Measurements from ENCODE around the gene SLC22A14. TPM values are rescaled to one million over a fixed set of nuclear protein-coding genes. Genes with fewer than 3 reads are reported as not detected.
"Not testable (repeated sequence)": the region's sequence is repeated elsewhere in the genome, so short reads cannot be mapped to it uniquely, and the experiment has no call there.

Gene SLC22A14
- total and polyA plus RNA-seq, 4 donors: 0.18 to 0.49 (median 0.42) TPM; not detected in 1

DNA sequence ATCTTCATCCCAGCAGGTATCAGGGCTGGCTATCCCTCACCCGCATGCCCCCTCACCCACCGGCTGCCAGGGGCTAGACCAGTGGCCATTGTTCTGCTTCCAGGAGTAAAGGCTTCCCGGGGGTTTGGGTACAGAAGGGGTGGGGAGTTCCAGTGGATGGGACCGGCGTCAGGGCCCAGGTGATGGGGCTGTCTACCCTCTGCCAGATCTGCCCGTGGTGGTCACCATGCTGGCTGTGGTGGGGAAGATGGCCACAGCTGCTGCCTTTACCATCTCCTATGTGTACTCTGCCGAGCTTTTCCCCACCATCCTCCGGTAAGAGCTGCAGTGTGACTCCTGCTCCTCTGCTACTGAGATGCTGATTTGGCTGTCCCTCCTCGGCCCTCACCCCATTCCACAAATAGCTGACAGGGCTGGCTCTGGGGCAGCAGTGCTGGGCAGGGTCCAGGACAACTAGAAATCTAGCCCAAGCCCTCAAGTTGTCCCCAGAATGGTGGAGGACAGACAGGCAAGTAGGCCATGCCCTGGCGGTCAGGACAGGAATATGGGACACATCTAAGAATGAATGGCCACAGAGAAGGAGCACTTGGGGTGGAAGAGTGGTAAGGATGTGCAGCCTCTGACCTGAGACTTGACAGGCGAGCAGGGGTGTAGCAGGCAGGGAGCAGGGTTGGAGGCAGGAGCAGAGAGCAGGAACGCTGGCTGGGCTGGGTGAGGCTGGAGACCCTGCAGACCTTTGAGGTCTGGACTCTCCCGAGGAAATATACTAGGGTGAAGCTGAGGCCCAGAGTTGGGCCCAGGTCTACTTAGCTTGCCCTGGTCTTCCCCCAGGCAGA lies 5.8 kb upstream of the SLC22A14 start:
- ATAC-seq (ENCODE audit: low FRiP score): no peak

DNA sequence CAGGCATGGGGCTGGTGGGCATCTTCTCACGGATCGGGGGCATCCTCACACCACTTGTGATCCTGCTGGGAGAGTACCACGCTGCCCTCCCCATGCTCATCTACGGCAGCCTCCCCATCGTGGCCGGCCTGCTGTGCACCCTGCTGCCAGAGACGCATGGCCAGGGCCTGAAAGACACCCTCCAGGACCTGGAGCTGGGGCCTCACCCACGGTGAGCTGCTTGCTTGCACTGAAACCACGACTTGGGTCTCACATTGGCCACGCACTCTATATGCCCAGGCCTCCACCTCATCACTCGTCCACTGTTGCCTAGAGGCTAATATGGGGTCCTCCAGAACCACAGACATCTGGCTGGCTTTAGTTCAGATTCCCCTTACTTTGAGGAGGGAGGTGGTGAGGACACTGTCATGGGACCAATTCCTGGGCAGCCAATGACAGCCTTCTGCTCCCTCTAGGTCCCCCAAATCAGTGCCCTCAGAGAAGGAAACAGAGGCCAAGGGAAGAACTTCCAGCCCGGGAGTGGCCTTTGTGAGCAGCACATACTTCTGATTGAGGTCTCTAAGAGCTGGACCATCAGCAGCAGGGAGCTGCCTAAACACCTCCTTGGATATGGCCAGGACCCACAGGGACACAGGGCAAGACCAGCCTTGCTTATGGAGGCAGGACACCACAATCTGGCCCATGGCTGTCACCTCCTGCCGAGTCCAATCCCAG lies 5.0 kb upstream of the SLC22A14 start:
- no peaks in the 10 kb centered on the region for H3K27me3 ChIP-seq (ENCODE audit: control insufficient read depth in 1 of 2, insufficient read depth in 2 of 2, low read length in 1 of 2)
- no peak overlapping the region for H3K4me3 ChIP-seq (ENCODE audit: low read length in 2 of 2)
- DNase-seq: peak in 1 of 2 donors; percentile 70
- intact Hi-C loops (cut with DNase I): no loop called here
- ATAC-seq (ENCODE audit: low FRiP score): no peak
- no peaks in the 10 kb centered on the region for H3K9me3 ChIP-seq (ENCODE audit: control insufficient read depth, low read length)
- H3K4me1 ChIP-seq (ENCODE audit: control insufficient read depth in 1 of 2, insufficient read depth in 2 of 2, low read length in 2 of 2): no peaks in the 10 kb centered on the region
- WGBS, 2 donors: 93 to 96% methylated on average over 13 of the region's 13 CpGs
- H3K27ac ChIP-seq (ENCODE audit: low read depth in 1 of 2, low read length in 2 of 2): no peak overlapping the region
- H3K36me3 ChIP-seq (ENCODE audit: control insufficient read depth in 1 of 2, insufficient read depth in 2 of 2, low read length in 1 of 2): no peaks in the 10 kb centered on the region

More for the DNA sequence above, 5.8 kb upstream of the SLC22A14 start:
- Histone ChIP-seq H3K27me3 (ENCODE audit: control insufficient read depth in 1 of 2, insufficient read depth in 2 of 2, low read length in 1 of 2) (no peaks in the 10 kb centered on the region), H3K4me1 (ENCODE audit: control insufficient read depth in 1 of 2, insufficient read depth in 2 of 2, low read length in 2 of 2) (no peaks in the 10 kb centered on the region), H3K27ac (ENCODE audit: low read depth in 1 of 2, low read length in 2 of 2) (no peak overlapping the region), H3K9me3 (ENCODE audit: control insufficient read depth, low read length) (no peaks in the 10 kb centered on the region), H3K36me3 (ENCODE audit: control insufficient read depth in 1 of 2, insufficient read depth in 2 of 2, low read length in 1 of 2) (no peaks in the 10 kb centered on the region), H3K4me3 (ENCODE audit: low read length in 2 of 2) (no peak overlapping the region)
- no peak for DNase-seq
- intact Hi-C loops (cut with DNase I): no loop called here
- WGBS, 2 donors: 88 to 89% methylated on average over 13 of the region's 13 CpGs

DNA sequence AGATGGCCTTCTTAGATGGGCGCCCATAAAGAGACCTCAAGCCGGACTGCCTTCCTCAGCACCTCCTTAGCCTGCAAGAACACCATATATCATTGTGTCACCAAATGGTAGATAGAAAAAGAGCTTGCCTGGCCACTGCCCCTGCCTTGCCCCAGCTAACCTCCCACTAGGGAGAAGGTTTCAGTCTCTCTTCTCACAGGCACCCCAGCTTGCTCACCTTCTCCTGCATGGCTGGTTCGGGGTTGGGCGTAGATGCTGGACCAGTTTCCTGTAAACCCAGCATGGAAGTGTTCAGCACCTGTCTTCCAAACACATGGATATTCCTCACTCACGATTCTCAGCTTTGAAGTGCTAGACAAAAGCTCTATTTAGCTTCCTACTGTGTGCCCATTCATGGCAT lies 3.3 kb upstream of the SLC22A14 start:
- intact Hi-C loops (cut with DNase I): no loop called here
- Histone ChIP-seq H3K36me3 (ENCODE audit: control insufficient read depth in 1 of 2, insufficient read depth in 2 of 2, low read length in 1 of 2) (no peaks in the 10 kb centered on the region), H3K4me1 (ENCODE audit: control insufficient read depth in 1 of 2, insufficient read depth in 2 of 2, low read length in 2 of 2) (no peaks in the 10 kb centered on the region), H3K27me3 (ENCODE audit: control insufficient read depth in 1 of 2, insufficient read depth in 2 of 2, low read length in 1 of 2) (no peaks in the 10 kb centered on the region), H3K9me3 (ENCODE audit: control insufficient read depth, low read length) (no peaks in the 10 kb centered on the region), H3K4me3 (ENCODE audit: low read length in 2 of 2) (no peak overlapping the region), H3K27ac (ENCODE audit: low read depth in 1 of 2, low read length in 2 of 2) (no peak overlapping the region)
- ATAC-seq (ENCODE audit: low FRiP score) (no peak), DNase-seq (no peak)
- WGBS, 2 donors: 87 to 93% methylated on average over 5 of the region's 5 CpGs

DNA sequence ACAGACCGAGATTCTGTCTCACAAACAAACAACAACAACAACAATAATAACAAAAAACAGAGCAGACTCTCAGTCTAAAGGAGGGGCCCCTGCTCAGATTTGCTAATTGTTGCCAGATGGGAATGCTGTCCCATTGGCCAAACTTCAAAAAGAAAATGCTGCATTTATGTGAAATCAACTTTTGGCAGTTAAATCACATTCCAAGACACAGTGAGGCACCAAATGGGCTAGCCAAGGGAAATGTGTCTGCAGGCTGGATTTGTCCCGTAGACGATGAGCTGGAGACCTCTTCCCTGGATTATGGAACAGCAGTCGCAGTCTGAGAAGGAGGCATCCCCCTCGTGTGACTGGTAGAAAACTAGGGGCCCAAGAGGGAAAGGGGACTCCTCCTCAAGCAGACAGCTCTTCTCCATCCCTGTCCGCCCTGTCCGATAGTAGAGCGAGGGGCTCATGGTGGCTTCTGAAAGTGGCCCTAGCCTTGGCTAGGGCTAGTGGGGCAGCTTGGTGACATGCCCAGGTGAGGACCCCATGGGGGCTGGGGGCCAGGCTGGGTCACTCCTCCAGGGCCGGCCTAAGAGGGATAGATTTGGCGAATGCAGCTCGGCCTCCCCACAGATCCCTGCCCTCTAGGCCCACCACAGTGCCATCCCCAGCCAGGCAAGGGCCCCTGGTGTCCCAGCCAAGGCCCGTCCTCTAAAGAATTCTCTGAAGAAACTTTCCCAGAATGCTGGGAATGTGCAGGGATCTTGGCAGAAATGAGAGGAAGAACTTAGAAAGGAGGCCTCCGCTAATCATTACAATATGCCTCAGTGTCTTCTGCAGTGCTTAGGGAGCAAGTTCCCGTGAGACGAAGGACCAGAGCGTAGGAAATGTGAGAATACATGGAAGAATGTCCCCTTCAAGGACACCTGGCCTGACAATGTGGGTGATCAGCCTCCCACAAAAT lies 2.0 kb downstream of the SLC22A14 start:
- no peaks in the 10 kb centered on the region for H3K4me1 ChIP-seq (ENCODE audit: control insufficient read depth in 1 of 2, insufficient read depth in 2 of 2, low read length in 2 of 2)
- WGBS, 2 donors: 77 to 80% methylated on average over 16 of the region's 16 CpGs
- ATAC-seq (ENCODE audit: low FRiP score) (peak; percentile 63), DNase-seq (no peak)
- no peaks in the 10 kb centered on the region for H3K9me3 ChIP-seq (ENCODE audit: control insufficient read depth, low read length)
- intact Hi-C loops (cut with DNase I): no loop called here
- H3K36me3 ChIP-seq (ENCODE audit: control insufficient read depth in 1 of 2, insufficient read depth in 2 of 2, low read length in 1 of 2): no peaks in the 10 kb centered on the region
- no peak overlapping the region for H3K4me3 ChIP-seq (ENCODE audit: low read length in 2 of 2)
- H3K27me3 ChIP-seq (ENCODE audit: control insufficient read depth in 1 of 2, insufficient read depth in 2 of 2, low read length in 1 of 2): no peaks in the 10 kb centered on the region
- no peak overlapping the region for H3K27ac ChIP-seq (ENCODE audit: low read depth in 1 of 2, low read length in 2 of 2)

DNA sequence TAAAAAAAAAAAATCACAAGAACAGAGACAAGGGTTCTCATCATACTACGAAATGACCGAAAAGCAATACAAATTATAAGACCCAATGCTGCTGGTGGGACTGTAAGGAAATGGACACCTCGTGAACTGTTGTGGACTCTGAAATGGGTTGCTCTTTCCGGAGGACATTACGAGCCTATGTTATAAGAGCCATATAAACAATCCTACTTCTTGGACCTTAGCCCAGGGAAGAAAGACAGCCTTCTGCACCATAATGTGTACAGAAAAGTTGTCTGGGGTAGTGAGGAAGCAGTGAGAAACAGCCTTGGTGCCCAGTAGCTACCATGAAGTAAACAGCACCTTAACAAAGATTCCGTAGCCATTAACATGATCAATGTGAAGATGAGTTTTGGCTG lies 2.7 kb downstream of the SLC22A14 start:
- ATAC-seq (ENCODE audit: low FRiP score) (no peak), DNase-seq (no peak)
- Histone ChIP-seq H3K4me3 (ENCODE audit: low read length in 2 of 2) (no peak overlapping the region), H3K9me3 (ENCODE audit: control insufficient read depth, low read length) (no peaks in the 10 kb centered on the region), H3K27ac (ENCODE audit: low read depth in 1 of 2, low read length in 2 of 2) (no peak overlapping the region), H3K36me3 (ENCODE audit: control insufficient read depth in 1 of 2, insufficient read depth in 2 of 2, low read length in 1 of 2) (no peaks in the 10 kb centered on the region), H3K4me1 (ENCODE audit: control insufficient read depth in 1 of 2, insufficient read depth in 2 of 2, low read length in 2 of 2) (no peaks in the 10 kb centered on the region), H3K27me3 (ENCODE audit: control insufficient read depth in 1 of 2, insufficient read depth in 2 of 2, low read length in 1 of 2) (no peaks in the 10 kb centered on the region)
- intact Hi-C loops (cut with DNase I): no loop called here
- 93 to 95% methylated on average over 6 of the region's 6 CpGs for WGBS, 2 donors

DNA sequence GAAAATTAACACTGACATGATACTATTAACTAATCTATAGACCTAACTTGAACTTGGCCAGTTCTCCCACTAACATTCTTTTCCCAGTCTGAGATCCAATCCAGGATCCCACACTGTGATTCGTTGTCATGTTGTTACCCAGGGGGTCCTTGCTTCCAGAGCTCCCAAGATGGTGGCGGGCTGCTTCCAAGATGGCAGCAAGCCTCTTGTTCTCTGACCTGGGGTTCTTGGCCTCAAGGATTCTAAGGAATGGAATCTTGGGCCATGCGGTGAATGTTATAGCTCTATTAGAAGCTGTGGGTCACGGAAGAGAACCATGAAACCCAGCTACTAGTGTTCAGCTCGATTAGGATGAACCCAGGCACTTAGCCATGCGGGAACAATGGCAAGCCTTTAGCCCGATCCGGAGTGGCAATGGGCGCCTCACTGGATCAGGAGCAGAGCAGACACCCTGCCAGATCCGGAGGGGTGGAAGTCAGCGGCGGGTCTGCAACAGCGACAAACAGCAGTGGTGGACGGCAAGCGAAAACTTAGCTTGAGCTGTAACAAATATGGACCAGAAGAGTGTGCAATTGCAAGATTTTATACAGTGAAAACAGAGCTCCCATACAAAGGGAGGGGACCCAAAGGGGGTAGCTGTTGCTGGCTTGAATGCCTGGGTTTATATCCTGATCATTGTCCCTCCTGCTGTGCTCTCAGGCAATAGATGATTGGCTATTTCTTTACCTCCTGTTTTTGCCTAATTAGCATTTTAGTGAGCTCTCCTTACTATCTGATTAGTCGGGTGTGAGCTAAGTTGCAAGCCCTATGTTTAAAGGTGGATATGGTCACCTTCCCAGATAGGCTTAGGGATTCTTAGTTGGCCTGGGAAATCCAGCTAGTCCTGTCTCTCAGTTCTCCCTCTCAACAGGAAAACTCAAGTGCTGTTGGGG lies 7.5 kb downstream of the SLC22A14 start:
- H3K27me3 ChIP-seq (ENCODE audit: control insufficient read depth in 1 of 2, insufficient read depth in 2 of 2, low read length in 1 of 2); H3K36me3 ChIP-seq (ENCODE audit: control insufficient read depth in 1 of 2, insufficient read depth in 2 of 2, low read length in 1 of 2); DNase-seq; intact Hi-C loops (cut with DNase I); H3K9me3 ChIP-seq (ENCODE audit: control insufficient read depth, low read length); H3K4me1 ChIP-seq (ENCODE audit: control insufficient read depth in 1 of 2, insufficient read depth in 2 of 2, low read length in 2 of 2); H3K27ac ChIP-seq (ENCODE audit: low read depth in 1 of 2, low read length in 2 of 2); ATAC-seq (ENCODE audit: low FRiP score); H3K4me3 ChIP-seq (ENCODE audit: low read length in 2 of 2): not testable (repeated sequence)
- 94 to 95% methylated on average over 16 of the region's 16 CpGs for WGBS, 2 donors

DNA sequence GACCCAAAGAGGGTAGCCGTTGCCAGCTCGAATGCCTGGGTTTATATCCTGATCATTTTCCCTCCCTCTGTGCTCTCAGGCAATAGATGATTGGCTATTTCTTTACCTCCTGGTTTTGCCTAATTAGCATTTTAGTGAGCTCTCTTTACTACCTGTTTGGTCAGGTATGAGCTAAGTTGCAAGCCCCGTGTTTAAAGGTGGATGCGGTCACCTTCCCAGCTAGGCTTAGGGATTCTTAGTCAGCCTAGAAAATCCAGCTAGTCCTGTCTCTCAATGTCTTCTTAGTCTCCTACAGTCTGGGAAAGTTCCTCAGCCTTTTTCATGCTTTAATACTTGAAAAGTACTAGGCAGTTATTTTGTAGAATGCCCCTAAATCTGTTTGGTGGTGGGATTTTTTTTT lies 15.0 kb downstream of the SLC22A14 start:
- H3K27me3 ChIP-seq (ENCODE audit: control insufficient read depth in 1 of 2, insufficient read depth in 2 of 2, low read length in 1 of 2); intact Hi-C loops (cut with DNase I); H3K36me3 ChIP-seq (ENCODE audit: control insufficient read depth in 1 of 2, insufficient read depth in 2 of 2, low read length in 1 of 2); H3K4me3 ChIP-seq (ENCODE audit: low read length in 2 of 2); H3K27ac ChIP-seq (ENCODE audit: low read depth in 1 of 2, low read length in 2 of 2); H3K4me1 ChIP-seq (ENCODE audit: control insufficient read depth in 1 of 2, insufficient read depth in 2 of 2, low read length in 2 of 2); DNase-seq; ATAC-seq (ENCODE audit: low FRiP score); H3K9me3 ChIP-seq (ENCODE audit: control insufficient read depth, low read length): not testable (repeated sequence)
- WGBS, 2 donors: 83 to 85% methylated on average over 4 of the region's 4 CpGs

DNA sequence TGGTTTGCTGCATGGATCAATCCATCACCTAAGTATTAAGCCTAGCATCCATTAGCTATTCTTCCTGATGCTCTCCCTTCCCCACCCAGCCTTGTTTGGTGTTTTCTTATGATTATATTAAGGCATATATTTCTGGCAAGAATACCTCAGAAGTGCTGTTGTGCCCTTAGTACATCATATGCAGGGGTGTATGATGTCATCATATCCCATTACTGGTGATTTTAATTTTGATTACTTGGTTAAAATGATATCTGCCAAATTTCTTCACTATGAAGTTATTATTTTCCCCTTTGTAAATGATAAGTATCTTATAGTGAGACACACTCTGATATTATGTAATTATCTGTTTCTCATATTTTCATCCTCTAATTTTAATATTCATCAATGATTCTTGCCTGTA lies 15.4 kb downstream of the SLC22A14 start:
- Histone ChIP-seq H3K27me3 (ENCODE audit: control insufficient read depth in 1 of 2, insufficient read depth in 2 of 2, low read length in 1 of 2) (no peaks in the 10 kb centered on the region), H3K9me3 (ENCODE audit: control insufficient read depth, low read length) (no peaks in the 10 kb centered on the region), H3K36me3 (ENCODE audit: control insufficient read depth in 1 of 2, insufficient read depth in 2 of 2, low read length in 1 of 2) (no peaks in the 10 kb centered on the region), H3K27ac (ENCODE audit: low read depth in 1 of 2, low read length in 2 of 2) (no peak overlapping the region), H3K4me3 (ENCODE audit: low read length in 2 of 2) (no peak overlapping the region), H3K4me1 (ENCODE audit: control insufficient read depth in 1 of 2, insufficient read depth in 2 of 2, low read length in 2 of 2) (no peaks in the 10 kb centered on the region)
- intact Hi-C loops (cut with DNase I): no loop called here
- ATAC-seq (ENCODE audit: low FRiP score) (no peak), DNase-seq (no peak)

Measured in aorta (tissue), 5 donors.